Gastroesophageal sphincter (tissue), 3 donors: ENCODE data around the gene RPL10.

Experiments used
- CTCF ChIP-seq, 4 experiments: fragments of 200-600 bp in 2 of 4; fragments of 450-650 bp in 2 of 4; sonication (generic) in 1 of 4; IDR thresholded peaks; one replicate each; pipeline ENCODE4 v1.5.1; 2017 to 2019; ENCODE audit warnings: antibody characterized with exemption in 4 of 4, mild to moderate bottlenecking in 2 of 4, moderate library complexity in 2 of 4
- EP300 ChIP-seq: sonication (generic); formaldehyde crosslinking; IDR thresholded peaks from one replicate; pipeline ENCODE4 v1.6.1; 2017; ENCODE audit warnings: antibody characterized with exemption, mild to moderate bottlenecking
- POLR2A ChIP-seq, 2 donors: fragments of 450-650 bp; IDR thresholded peaks; one replicate each; pipeline ENCODE4 v1.6.1; 2017; ENCODE audit warnings: antibody characterized with exemption in 2 of 2, mild to moderate bottlenecking in 2 of 2, moderate library complexity in 1 of 2
- POLR2AphosphoS5 ChIP-seq: sonication (generic); formaldehyde crosslinking; IDR thresholded peaks from one replicate; pipeline ENCODE4 v1.6.1; 2017; ENCODE audit warnings: antibody characterized with exemption

- TF ChIP-seq CTCF (IDR thresholded peaks at IDR 0.05), result no peak
- no peak for TF ChIP-seq EP300
- TF ChIP-seq POLR2AphosphoS5, result no peak
- no peak for TF ChIP-seq POLR2A (IDR thresholded peaks at IDR 0.05)
Measured at GRCh38 chrX:154433605-154434004, 35.4 kb downstream of the RPL10 start.
